Ascending aorta (tissue), 2 donors: ENCODE measurements around the gene LIN37. TPM values are rescaled to one million over a fixed set of nuclear protein-coding genes. Genes with fewer than 3 reads are reported as not detected.
"Not testable (repeated sequence)": the region's sequence is repeated elsewhere in the genome, so short reads cannot be mapped to it uniquely, and the experiment has no call there.

ENCODE experiments used
- DNase-seq, 2 donors: peaks; one replicate each; pipeline ENCODE4 v3.0.0-alpha.2; 2019; ENCODE audit warnings: low spot score in 2 of 2
- H3K27ac ChIP-seq, 2 donors: fragments of 200-600 bp; sonication (generic); one replicate each; pipeline ENCODE4 v1.5.1; 2016 to 2017; ENCODE audit warnings: mild to moderate bottlenecking in 1 of 2
- H3K27me3 ChIP-seq: fragments of 200-600 bp; sonication (generic); one replicate; pipeline ENCODE4 v1.5.1; 2017
- H3K36me3 ChIP-seq, 2 donors: fragments of 200-600 bp; sonication (generic); one replicate each; pipeline ENCODE4 v1.5.1; 2016
- H3K4me1 ChIP-seq, 2 donors: fragments of 200-600 bp; sonication (generic); one replicate each; pipeline ENCODE4 v1.5.1; 2016 to 2017; ENCODE audit warnings: mild to moderate bottlenecking in 1 of 2
- H3K4me3 ChIP-seq, 2 donors: fragments of 200-600 bp; sonication (generic); one replicate each; pipeline ENCODE4 v1.5.1; 2016 to 2017; ENCODE audit warnings: mild to moderate bottlenecking in 1 of 2
- H3K9me3 ChIP-seq, 2 donors: fragments of 200-600 bp; sonication (generic); one replicate each; pipeline ENCODE4 v1.5.1; 2016
- intact Hi-C: fragments of 100-400 bp; cut with DNase I; formaldehyde crosslinking; loops from one replicate; pipeline ENCODE4 v1.15.1; 2023
- total RNA-seq: library from RNA; depleted of rRNA; stranded (reverse); fragments of >200 nt; gene quantifications from one replicate; pipeline ENCODE4 v1.1.0, GENCODE V29; 2016
- TF ChIP-seq, protein P1 (sequence below), 3 experiments: fragments of 200-600 bp in 2 of 3; fragments of 450-650 bp in 1 of 3; sonication (generic) in 2 of 3; IDR thresholded peaks; one replicate each; pipeline ENCODE4 v1.5.1; 2016 to 2019; ENCODE audit warnings: antibody characterized with exemption in 3 of 3, mild to moderate bottlenecking in 1 of 3, moderate library complexity in 1 of 3

LIN37 gene
- total RNA-seq, 1 donor from 2014 or later, result 29.9 TPM

- no peak for DNase-seq
- no peak overlapping the region for H3K27ac ChIP-seq
- intact Hi-C loops, result no loop called here
- no peaks in the 10 kb centered on the region for H3K4me1 ChIP-seq
- peaks cover 19 to 25% of the 10 kb centered on the region in 2 donors for H3K36me3 ChIP-seq
- no peaks in the 10 kb centered on the region for H3K27me3 ChIP-seq
- no peak overlapping the region for H3K4me3 ChIP-seq
- TF ChIP-seq, protein P1, sequence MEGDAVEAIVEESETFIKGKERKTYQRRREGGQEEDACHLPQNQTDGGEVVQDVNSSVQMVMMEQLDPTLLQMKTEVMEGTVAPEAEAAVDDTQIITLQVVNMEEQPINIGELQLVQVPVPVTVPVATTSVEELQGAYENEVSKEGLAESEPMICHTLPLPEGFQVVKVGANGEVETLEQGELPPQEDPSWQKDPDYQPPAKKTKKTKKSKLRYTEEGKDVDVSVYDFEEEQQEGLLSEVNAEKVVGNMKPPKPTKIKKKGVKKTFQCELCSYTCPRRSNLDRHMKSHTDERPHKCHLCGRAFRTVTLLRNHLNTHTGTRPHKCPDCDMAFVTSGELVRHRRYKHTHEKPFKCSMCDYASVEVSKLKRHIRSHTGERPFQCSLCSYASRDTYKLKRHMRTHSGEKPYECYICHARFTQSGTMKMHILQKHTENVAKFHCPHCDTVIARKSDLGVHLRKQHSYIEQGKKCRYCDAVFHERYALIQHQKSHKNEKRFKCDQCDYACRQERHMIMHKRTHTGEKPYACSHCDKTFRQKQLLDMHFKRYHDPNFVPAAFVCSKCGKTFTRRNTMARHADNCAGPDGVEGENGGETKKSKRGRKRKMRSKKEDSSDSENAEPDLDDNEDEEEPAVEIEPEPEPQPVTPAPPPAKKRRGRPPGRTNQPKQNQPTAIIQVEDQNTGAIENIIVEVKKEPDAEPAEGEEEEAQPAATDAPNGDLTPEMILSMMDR (IDR thresholded peaks at IDR 0.05), result no peak
- H3K9me3 ChIP-seq, result no peaks in the 10 kb centered on the region
Measured at GRCh38 chr19:35768082-35768421, 19.7 kb downstream of the LIN37 start.

DNA sequence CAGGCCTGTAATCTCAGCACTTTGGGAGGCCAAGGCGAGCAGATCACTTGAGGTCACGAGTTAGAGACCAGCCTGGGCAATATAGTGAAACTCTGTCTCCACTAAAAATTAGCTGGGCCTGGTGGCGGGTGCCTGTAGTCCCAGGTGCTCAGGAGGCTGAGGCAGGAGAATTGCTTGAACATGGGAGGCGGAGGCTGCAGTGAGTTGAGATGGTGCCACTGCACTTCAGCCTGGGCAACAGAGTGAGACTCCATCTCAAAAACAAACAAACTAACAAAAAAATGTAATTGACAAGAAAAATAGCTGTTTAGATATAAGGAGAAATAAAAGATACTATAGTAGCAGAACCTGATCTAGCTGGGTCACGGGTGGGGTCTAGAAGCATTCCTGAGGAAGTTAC is 24.0 kb downstream of the LIN37 start:
- not testable (repeated sequence) for H3K9me3 ChIP-seq, H3K4me3 ChIP-seq, H3K36me3 ChIP-seq, H3K27me3 ChIP-seq, DNase-seq, H3K27ac ChIP-seq
- peaks cover 5 to 14% of the 10 kb centered on the region in 2 donors for H3K4me1 ChIP-seq
- intact Hi-C loops, result loop anchor here (10.0 kb wide), 1 partner anchor 122 kb away; no protein-coding TSS in a partner anchor

DNA sequence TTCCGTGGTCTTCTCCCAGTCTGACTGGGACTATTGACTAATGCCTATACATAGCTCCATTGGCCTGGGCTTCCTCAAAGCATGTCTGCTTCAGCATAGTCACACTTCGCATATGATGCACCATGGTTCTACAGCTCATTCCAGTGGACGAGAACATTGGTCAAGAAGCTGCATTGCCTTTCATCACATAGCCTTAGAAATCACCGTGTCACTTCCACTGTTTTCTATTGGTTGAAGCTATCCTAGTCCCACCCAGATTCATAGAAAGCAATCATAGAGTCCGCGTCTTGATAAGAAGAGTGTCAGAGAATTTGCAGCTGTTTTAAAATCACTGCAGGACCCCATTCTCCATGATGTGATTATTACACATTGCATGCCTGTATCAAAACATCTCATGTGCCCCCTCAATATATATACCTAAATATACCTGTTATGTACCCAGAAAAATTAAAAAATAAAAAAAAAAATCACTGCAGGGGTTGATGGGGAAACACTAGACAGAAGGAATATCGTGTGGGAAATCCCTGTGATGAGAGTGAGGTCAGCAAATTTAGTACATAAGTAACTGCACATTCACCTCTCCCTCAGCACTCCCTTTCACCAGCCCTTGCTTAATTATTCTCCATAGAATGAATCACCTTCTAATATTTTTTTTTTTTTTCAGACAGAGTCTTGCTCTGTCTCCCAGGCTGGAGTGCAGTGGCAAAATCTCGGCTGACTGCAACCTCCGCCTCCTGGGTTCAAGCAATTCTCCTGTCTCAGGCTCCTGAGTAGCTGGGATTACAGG is 24.8 kb downstream of the LIN37 start:
- intact Hi-C loops, result loop anchor here (10.0 kb wide), 1 partner anchor 122 kb away; no protein-coding TSS in a partner anchor
- no peaks in the 10 kb centered on the region for H3K27me3 ChIP-seq
- no peak overlapping the region for H3K27ac ChIP-seq
- H3K36me3 ChIP-seq, result no peaks in the 10 kb centered on the region
- no peaks in the 10 kb centered on the region for H3K9me3 ChIP-seq
- DNase-seq, result no peak
- no peak overlapping the region for H3K4me3 ChIP-seq
- peaks cover 5 to 14% of the 10 kb centered on the region in 2 donors for H3K4me1 ChIP-seq
- TF ChIP-seq, protein P1 (IDR thresholded peaks at IDR 0.05), result no peak

- H3K27ac ChIP-seq, result no peak overlapping the region
- TF ChIP-seq, protein P1 (IDR thresholded peaks at IDR 0.05), result no peak
- no peaks in the 10 kb centered on the region for H3K27me3 ChIP-seq
- H3K4me3 ChIP-seq, result peak overlapping the region; percentile 84 to 88
- H3K4me1 ChIP-seq, result peaks cover 5 to 14% of the 10 kb centered on the region in 2 donors
- H3K36me3 ChIP-seq, result no peaks in the 10 kb centered on the region
- H3K9me3 ChIP-seq, result no peaks in the 10 kb centered on the region
- no peak for DNase-seq
- intact Hi-C loops, result loop anchor here (1.0 to 10.0 kb wide), 8 partner anchors 16 to 280 kb away; partner anchors contain the start of genes PROSER3, PSENEN, THAP8 and TMEM147
Measured at GRCh38 chr19:35774274-35775045, 26.1 kb downstream of the LIN37 start.

- Histone ChIP-seq H3K27me3 (no peaks in the 10 kb centered on the region), H3K4me3 (peak overlapping the region; percentile 84 to 88), H3K9me3 (no peaks in the 10 kb centered on the region), H3K27ac (no peak overlapping the region), H3K36me3 (peaks cover under 1 to 4% of the 10 kb centered on the region in 2 donors), H3K4me1 (peaks cover 5 to 14% of the 10 kb centered on the region in 2 donors)
- no peak for DNase-seq
- intact Hi-C loops, result loop anchor here (1.0 to 10.0 kb wide), 8 partner anchors 17 to 279 kb away; partner anchors contain the start of genes PROSER3, PSENEN, THAP8 and TMEM147
- TF ChIP-seq, protein P1 (IDR thresholded peaks at IDR 0.05), result no peak
Measured at GRCh38 chr19:35775046-35775297, 26.6 kb downstream of the LIN37 start.
